Osteoblast (primary cell): ENCODE data around the gene C11orf42. TPM values are rescaled to one million over a fixed set of nuclear protein-coding genes. Genes with fewer than 3 reads are reported as not detected.
A peak's percentile ranks its signal among the peaks of the same experiment; 100 is the strongest.

Source experiments
- DNase-seq: peaks from one replicate; pipeline ENCODE4 v3.0.0; 2011; ENCODE audit warnings: low spot score, mixed read lengths; ENCODE audit not compliant: insufficient read length; ENCODE audit errors: missing footprints
- H2AFZ ChIP-seq: 2 replicates; pipeline ENCODE4 v1.6.0; 2011; ENCODE audit warnings: mild to moderate bottlenecking, low read length
- H3K27ac ChIP-seq: 2 replicates; pipeline ENCODE4 v1.5.1; 2011; ENCODE audit warnings: mild to moderate bottlenecking, low read depth, low read length, moderate library complexity
- H3K27me3 ChIP-seq: 2 replicates; pipeline ENCODE4 v1.6.0; 2012; ENCODE audit warnings: mild to moderate bottlenecking, control low read depth, inconsistent platforms, low read length, moderate library complexity; ENCODE audit not compliant: insufficient read depth
- H3K36me3 ChIP-seq: 2 replicates; pipeline ENCODE4 v1.5.1; 2011; ENCODE audit warnings: mild to moderate bottlenecking, low read length, control low read depth, moderate library complexity; ENCODE audit not compliant: insufficient read depth
- H3K4me1 ChIP-seq: 2 replicates; pipeline ENCODE4 v1.5.1; 2011; ENCODE audit warnings: mild to moderate bottlenecking, low read length, control low read depth, moderate library complexity; ENCODE audit not compliant: insufficient read depth
- H3K4me2 ChIP-seq: 2 replicates; pipeline ENCODE4 v1.6.0; 2011; ENCODE audit warnings: mild to moderate bottlenecking, low read length; ENCODE audit not compliant: insufficient read depth
- H3K4me3 ChIP-seq: fragments of 200-600 bp; sonication (generic); 3 replicates; pipeline ENCODE4 v1.5.1; 2012; ENCODE audit warnings: mild to moderate bottlenecking, low read length, inconsistent platforms; ENCODE audit not compliant: insufficient read depth
- H3K79me2 ChIP-seq: 2 replicates; pipeline ENCODE4 v1.6.0; 2012; ENCODE audit warnings: mild to moderate bottlenecking, low read length, control low read depth, inconsistent platforms; ENCODE audit not compliant: insufficient read depth
- H3K9me3 ChIP-seq: 2 replicates; pipeline ENCODE4 v1.5.1; 2011; ENCODE audit warnings: low read depth, low read length, control low read depth
- H4K20me1 ChIP-seq: 2 replicates; pipeline ENCODE4 v1.6.0; 2012; ENCODE audit warnings: mild to moderate bottlenecking, low read length, control low read depth; ENCODE audit not compliant: insufficient read depth
- CTCF ChIP-seq: IDR thresholded peaks from 2 replicates; pipeline ENCODE4 v1.5.1; 2011; ENCODE audit warnings: mild to moderate bottlenecking, low read depth, low read length, moderate library complexity; ENCODE audit errors: extremely low read depth
- total RNA-seq: library from RNA; depleted of rRNA; stranded (reverse); fragments of >200 nt; gene quantifications from 2 replicates; pipeline ENCODE4 v1.2.3, GENCODE V29; 2012

Gene C11orf42
- total RNA-seq, 1 donor = not detected

DNA sequence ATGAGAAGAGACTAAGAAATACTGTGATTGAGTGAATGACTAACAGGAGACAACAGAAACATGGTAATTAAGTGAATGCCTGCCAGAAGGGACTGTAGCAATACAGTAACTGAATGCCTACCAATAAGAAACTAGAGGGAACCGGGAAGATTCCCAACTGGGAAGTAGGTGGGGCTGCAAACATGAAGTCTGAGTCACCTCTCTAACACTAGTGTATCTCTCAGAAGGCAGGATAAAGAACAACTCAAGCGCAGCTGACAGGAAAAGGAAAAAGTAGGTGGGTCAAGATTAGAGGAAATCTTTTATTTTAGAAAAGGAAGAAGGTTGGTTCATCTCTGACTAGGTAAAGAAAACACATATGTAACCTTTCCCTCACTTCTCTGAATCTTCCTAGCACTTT is 14.0 kb downstream of the C11orf42 start:
- peak overlapping the region; percentile 57 for H3K27ac ChIP-seq
- no peaks in the 10 kb centered on the region for H3K27me3 ChIP-seq
- H3K4me2 ChIP-seq = peak overlapping the region; percentile 34
- TF ChIP-seq CTCF = no peak
- no peak overlapping the region for H3K4me3 ChIP-seq
- peaks cover 11% of the 10 kb centered on the region for H3K79me2 ChIP-seq
- H3K4me1 ChIP-seq = peaks cover 10% of the 10 kb centered on the region
- H3K36me3 ChIP-seq = peaks cover 65% of the 10 kb centered on the region
- H4K20me1 ChIP-seq = peaks cover 9% of the 10 kb centered on the region
- H2AFZ ChIP-seq = no peak overlapping the region
- H3K9me3 ChIP-seq = no peaks in the 10 kb centered on the region
- DNase-seq = peak; percentile 97

GRCh38 chr11:6223854-6224253 is 18.5 kb downstream of the C11orf42 start:
- H3K27ac ChIP-seq = no peak overlapping the region
- no peaks in the 10 kb centered on the region for H3K27me3 ChIP-seq
- H3K9me3 ChIP-seq = no peaks in the 10 kb centered on the region
- peaks cover 9% of the 10 kb centered on the region for H4K20me1 ChIP-seq
- H3K4me1 ChIP-seq = peaks cover 9% of the 10 kb centered on the region
- no peak overlapping the region for H2AFZ ChIP-seq
- no peak overlapping the region for H3K4me3 ChIP-seq
- no peak for TF ChIP-seq CTCF
- peaks cover 45% of the 10 kb centered on the region for H3K79me2 ChIP-seq
- DNase-seq = no peak
- no peak overlapping the region for H3K4me2 ChIP-seq
- H3K36me3 ChIP-seq = peaks cover 37% of the 10 kb centered on the region

DNA sequence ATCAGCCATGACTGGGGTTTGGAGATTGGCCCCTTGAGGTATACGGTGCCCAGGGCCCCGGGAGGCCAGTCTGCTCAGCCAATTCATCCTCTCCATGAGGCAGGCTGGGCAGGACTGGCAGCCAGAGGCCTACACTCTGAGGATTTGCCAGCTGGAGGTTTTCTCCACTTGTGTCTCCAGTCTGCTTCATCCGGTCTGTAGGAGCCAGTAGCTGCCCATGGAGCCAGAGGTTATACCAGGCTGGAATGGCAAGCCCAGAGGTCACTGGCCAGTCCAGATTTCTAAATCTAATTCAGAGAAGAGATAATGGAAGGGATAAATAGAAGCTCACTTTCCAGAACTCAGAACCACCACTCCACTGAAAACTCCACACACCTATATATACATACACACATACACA is 19.1 kb downstream of the C11orf42 start:
- H3K9me3 ChIP-seq = no peaks in the 10 kb centered on the region
- peaks cover 8% of the 10 kb centered on the region for H4K20me1 ChIP-seq
- H3K4me3 ChIP-seq = no peak overlapping the region
- no peak overlapping the region for H2AFZ ChIP-seq
- H3K27ac ChIP-seq = no peak overlapping the region
- DNase-seq = no peak
- H3K79me2 ChIP-seq = peaks cover 51% of the 10 kb centered on the region
- no peak overlapping the region for H3K4me2 ChIP-seq
- H3K4me1 ChIP-seq = peaks cover 5% of the 10 kb centered on the region
- H3K27me3 ChIP-seq = no peaks in the 10 kb centered on the region
- no peak for TF ChIP-seq CTCF
- peaks cover 35% of the 10 kb centered on the region for H3K36me3 ChIP-seq

DNA sequence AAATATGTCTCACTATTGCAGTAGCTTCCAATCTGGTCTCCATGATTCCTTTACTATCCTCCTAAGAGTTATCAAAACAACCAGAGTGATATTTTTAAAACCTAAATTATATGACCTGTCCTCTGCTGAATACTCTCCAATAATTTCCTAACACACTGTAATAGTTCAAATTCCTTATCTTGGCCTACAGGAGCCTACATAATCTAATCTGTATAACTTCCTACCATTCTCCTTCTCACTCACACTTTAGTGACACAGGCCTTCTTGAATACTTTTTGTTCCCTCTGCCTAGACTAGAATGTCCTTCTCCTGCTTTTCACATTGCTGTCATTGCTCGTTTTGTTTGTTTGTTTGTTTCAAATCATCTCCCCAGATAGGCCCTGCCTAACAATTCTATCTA is 19.7 kb downstream of the C11orf42 start:
- Histone ChIP-seq H3K36me3 (peaks cover 31% of the 10 kb centered on the region), H3K9me3 (no peaks in the 10 kb centered on the region), H3K27me3 (no peaks in the 10 kb centered on the region), H4K20me1 (peaks cover 9% of the 10 kb centered on the region), H3K4me2 (no peak overlapping the region), H2AFZ (no peak overlapping the region), H3K79me2 (peaks cover 57% of the 10 kb centered on the region), H3K4me3 (no peak overlapping the region), H3K27ac (no peak overlapping the region), H3K4me1 (no peaks in the 10 kb centered on the region)
- no peak for TF ChIP-seq CTCF
- DNase-seq = no peak
